B cell (primary cell): ENCODE results near the gene ABI2. TPM values are rescaled to one million over a fixed set of nuclear protein-coding genes. Genes with fewer than 3 reads are reported as not detected.
A peak's percentile ranks its signal among the peaks of the same experiment; 100 is the strongest.

Experiments used
- ATAC-seq: fragments of 200-7000 bp; cut with Tn5 transposase; one replicate; pipeline ENCODE4 v1.10.0; 2021; ENCODE audit warnings: low read depth, mild to moderate bottlenecking, moderate number of reproducible peaks, moderate library complexity
- CTCF ChIA-PET: fragments of 350-600 bp; sonication (Branson Sonifier 250); formaldehyde crosslinking; loops from one replicate; lab custom pipeline; 2021; ENCODE audit warnings: antibody characterized with exemption, inconsistent platforms; lab: Charles Lee
- POLR2A ChIA-PET: fragments of 350-600 bp; sonication (Branson Sonifier 250); formaldehyde crosslinking; loops from one replicate; lab custom pipeline; 2021; ENCODE audit warnings: antibody characterized with exemption; lab: Charles Lee
- DNase-seq: peaks from one replicate; pipeline ENCODE4 v3.0.0; 2013
- H2AFZ ChIP-seq: 2 replicates; pipeline ENCODE4 v1.6.1; 2012; ENCODE audit warnings: mild to moderate bottlenecking, low read depth, low read length; ENCODE audit not compliant: insufficient read depth, poor library complexity, severe bottlenecking
- H3K27ac ChIP-seq, 2 donors: 1 replicate in 1 of 2; 2 replicates in 1 of 2; pipeline ENCODE4 v1.5.1; 2012 to 2013; ENCODE audit warnings: low read length in 2 of 2, mild to moderate bottlenecking in 2 of 2, moderate library complexity in 1 of 2
- H3K27me3 ChIP-seq, 4 experiments: fragments of 200-600 bp in 1 of 4; sonication (generic) in 1 of 4; replicated peaks in 1 of 4; 1 replicate in 2 of 4; 2 replicates in 2 of 4; pipeline versions ENCODE4 v1.6.1 to v1.7.0; 2013 to 2016; ENCODE audit warnings: low read length in 3 of 4, mild to moderate bottlenecking in 2 of 4, mixed read lengths in 1 of 4, moderate library complexity in 1 of 4; ENCODE audit not compliant: insufficient read depth in 4 of 4, control insufficient read depth in 3 of 4; ENCODE audit errors: control extremely low read depth in 1 of 4
- H3K36me3 ChIP-seq, 2 experiments: replicated peaks in 1 of 2; 1 replicate in 1 of 2; 2 replicates in 1 of 2; pipeline versions ENCODE4 v1.6.1 to v1.7.1; 2013; ENCODE audit warnings: low read length in 1 of 2; ENCODE audit not compliant: insufficient read depth in 2 of 2, control insufficient read depth in 1 of 2; ENCODE audit errors: control extremely low read depth in 1 of 2, extremely low read depth in 1 of 2
- H3K4me1 ChIP-seq, 2 donors: fragments of 200-600 bp in 1 of 2; sonication (generic) in 1 of 2; 1 replicate in 1 of 2; 2 replicates in 1 of 2; pipeline versions ENCODE4 v1.5.1 to v1.6.1; 2013 to 2017; ENCODE audit warnings: low read length in 2 of 2; ENCODE audit not compliant: control insufficient read depth in 2 of 2, insufficient read depth in 2 of 2
- H3K4me2 ChIP-seq: replicated peaks from 2 replicates; pipeline ENCODE3; 2012; ENCODE audit warnings: mild to moderate bottlenecking, low read depth, low read length; ENCODE audit not compliant: poor library complexity, severe bottlenecking
- H3K4me3 ChIP-seq, 5 experiments: fragments of 200-600 bp in 1 of 5; sonication (generic) in 1 of 5; 1 replicate in 3 of 5; 2 replicates in 2 of 5; pipeline versions ENCODE4 v1.5.1 to v1.7.0; 2011 to 2016; ENCODE audit warnings: low read length in 4 of 5, mild to moderate bottlenecking in 4 of 5, low read depth in 2 of 5, control low read depth in 1 of 5, moderate library complexity in 1 of 5; ENCODE audit not compliant: insufficient read depth in 1 of 5; ENCODE audit errors: control extremely low read depth in 1 of 5, extremely low read depth in 1 of 5
- H3K79me2 ChIP-seq: fragments of 200-600 bp; sonication (generic); one replicate; pipeline ENCODE4 v1.6.0; 2016; ENCODE audit warnings: low read length; ENCODE audit not compliant: control insufficient read depth, insufficient read depth
- H3K9ac ChIP-seq: fragments of 200-600 bp; sonication (generic); 2 replicates; pipeline ENCODE4 v1.6.1; 2017; ENCODE audit warnings: mild to moderate bottlenecking, low read length, moderate library complexity
- H3K9me3 ChIP-seq, 3 donors: one replicate each; pipeline versions ENCODE4 v1.6.1 to v1.7.1; 2013; ENCODE audit warnings: low read length in 2 of 3; ENCODE audit not compliant: control insufficient read depth in 2 of 3, insufficient read depth in 1 of 3; ENCODE audit errors: control extremely low read depth in 1 of 3
- H4K20me1 ChIP-seq: 2 replicates; pipeline ENCODE4 v1.6.0; 2012; ENCODE audit warnings: mild to moderate bottlenecking, low read length; ENCODE audit not compliant: insufficient read depth, control insufficient read depth, poor library complexity, severe bottlenecking
- H3K27ac Mint-ChIP-seq: one replicate; pipeline ENCODE4 v1.8.0; 2021; ENCODE audit warnings: mixed read lengths
- H3K27me3 Mint-ChIP-seq: one replicate; pipeline ENCODE4 v1.8.0; 2021; ENCODE audit warnings: mixed read lengths
- H3K4me1 Mint-ChIP-seq: one replicate; pipeline ENCODE4 v1.8.0; 2021; ENCODE audit warnings: mixed read lengths
- H3K4me3 Mint-ChIP-seq: one replicate; pipeline ENCODE4 v1.8.0; 2021; ENCODE audit warnings: mixed read lengths
- H3K9me3 Mint-ChIP-seq: one replicate; pipeline ENCODE4 v1.8.0; 2022; ENCODE audit warnings: mixed read lengths; ENCODE audit not compliant: insufficient read depth
- EZH2 ChIP-seq: IDR thresholded peaks from 2 replicates; pipeline ENCODE4 v1.6.1; 2012; ENCODE audit warnings: borderline replicate concordance, low read depth, mild to moderate bottlenecking, moderate library complexity, low read length; ENCODE audit not compliant: insufficient read depth, poor library complexity, severe bottlenecking
- WGBS: methylation state at CpG from one replicate; pipeline ENCODE4 v1.1.5; 2013; ENCODE audit warnings: missing lambda C conversion rate; ENCODE audit not compliant: insufficient coverage; 5-methylcytosine and 5-hydroxymethylcytosine counted together
- intact Hi-C: fragments of 100-400 bp; cut with micrococcal nuclease; formaldehyde crosslinking; loops from one replicate; pipeline ENCODE4 v1.10.0; 2022
- polyA plus RNA-seq: library from polyadenylated mRNA; depleted of rRNA; stranded (reverse); fragments of >200 nt; gene quantifications from 2 replicates; pipeline ENCODE4 v1.2.3, GENCODE V29; 2012
- total RNA-seq, 2 donors: library from RNA; stranded (reverse); fragments of 120-200 nt in 1 of 2; gene quantifications; 1 replicate in 1 of 2; 2 replicates in 1 of 2; pipeline versions ENCODE4 v1.2.3 to v1.2.4, GENCODE V29; 2013 to 2022
- TF ChIP-seq, protein P1 (sequence below): fragments of 200-600 bp; IDR thresholded peaks from one replicate; pipeline ENCODE4 v1.8.0; 2022; ENCODE audit warnings: antibody characterized with exemption, mild to moderate bottlenecking

Gene ABI2
- total and polyA plus RNA-seq, 2 donors (not counting 1 experiment from before 2014, with no cell fraction given) = 6.8 to 32.7 TPM

DNA sequence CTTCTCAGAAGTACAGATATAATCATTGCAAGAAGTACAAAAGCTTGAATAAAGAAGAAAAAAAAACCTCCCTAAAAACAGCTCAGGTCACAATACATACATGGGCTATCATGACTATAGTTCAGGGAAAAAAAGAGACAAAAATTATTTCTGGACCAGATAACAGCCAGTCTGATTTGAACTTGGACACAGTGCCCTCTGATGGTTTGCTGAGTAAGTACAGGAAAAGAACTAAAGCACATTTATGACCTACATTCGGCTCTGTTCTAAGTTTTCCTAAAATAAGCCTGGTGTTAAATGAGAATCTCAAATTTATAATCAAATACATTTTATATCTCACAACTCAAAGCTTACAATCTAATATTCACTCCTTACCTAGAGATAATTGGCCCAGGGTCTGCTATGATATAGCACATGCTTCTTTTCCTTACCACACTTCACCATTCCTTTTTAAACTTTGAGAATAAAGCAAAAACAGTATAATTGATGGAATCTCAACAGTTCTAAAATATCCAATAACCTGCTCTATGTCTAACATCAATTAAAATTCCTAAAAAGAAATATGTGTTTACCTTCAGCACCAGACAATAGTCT, 125.8 kb downstream of the ABI2 start:
- no peak overlapping the region for H3K27ac ChIP-seq
- Mint-ChIP-seq H3K9me3 (no peaks in the 10 kb centered on the region), H3K4me1 (no peaks in the 10 kb centered on the region), H3K27ac (no peak overlapping the region), H3K27me3 (no peaks in the 10 kb centered on the region), H3K4me3 (no peak overlapping the region)
- H4K20me1 ChIP-seq = no peaks in the 10 kb centered on the region
- no peak overlapping the region for H3K9ac ChIP-seq
- WGBS = no CpG with 5 or more reads among the region's 1 CpG
- intact Hi-C loops = loop anchor here (1.0 kb wide), 2 partner anchors 229 to 880 kb away; no protein-coding TSS in a partner anchor
- no peaks in the 10 kb centered on the region for H3K4me1 ChIP-seq
- no peaks in the 10 kb centered on the region for H3K27me3 ChIP-seq
- ChIA-PET POLR2A (no interaction called here), CTCF (interaction anchor here (0.7 to 3.1 kb wide), 5 partner anchors 12 to 319 kb away, joined by 4 to 23 read pairs (median 4); no protein-coding TSS in a partner anchor)
- DNase-seq (peak; percentile 46), ATAC-seq (no peak)
- no peaks in the 10 kb centered on the region for H3K36me3 ChIP-seq
- H3K79me2 ChIP-seq = no peaks in the 10 kb centered on the region
- TF ChIP-seq, protein P1, sequence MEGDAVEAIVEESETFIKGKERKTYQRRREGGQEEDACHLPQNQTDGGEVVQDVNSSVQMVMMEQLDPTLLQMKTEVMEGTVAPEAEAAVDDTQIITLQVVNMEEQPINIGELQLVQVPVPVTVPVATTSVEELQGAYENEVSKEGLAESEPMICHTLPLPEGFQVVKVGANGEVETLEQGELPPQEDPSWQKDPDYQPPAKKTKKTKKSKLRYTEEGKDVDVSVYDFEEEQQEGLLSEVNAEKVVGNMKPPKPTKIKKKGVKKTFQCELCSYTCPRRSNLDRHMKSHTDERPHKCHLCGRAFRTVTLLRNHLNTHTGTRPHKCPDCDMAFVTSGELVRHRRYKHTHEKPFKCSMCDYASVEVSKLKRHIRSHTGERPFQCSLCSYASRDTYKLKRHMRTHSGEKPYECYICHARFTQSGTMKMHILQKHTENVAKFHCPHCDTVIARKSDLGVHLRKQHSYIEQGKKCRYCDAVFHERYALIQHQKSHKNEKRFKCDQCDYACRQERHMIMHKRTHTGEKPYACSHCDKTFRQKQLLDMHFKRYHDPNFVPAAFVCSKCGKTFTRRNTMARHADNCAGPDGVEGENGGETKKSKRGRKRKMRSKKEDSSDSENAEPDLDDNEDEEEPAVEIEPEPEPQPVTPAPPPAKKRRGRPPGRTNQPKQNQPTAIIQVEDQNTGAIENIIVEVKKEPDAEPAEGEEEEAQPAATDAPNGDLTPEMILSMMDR = peak; percentile 84
- no peak for TF ChIP-seq EZH2
- H3K4me3 ChIP-seq = no peak overlapping the region
- H3K9me3 ChIP-seq = no peaks in the 10 kb centered on the region
- no peak overlapping the region for H2AFZ ChIP-seq
- H3K4me2 ChIP-seq = no peak overlapping the region

DNA sequence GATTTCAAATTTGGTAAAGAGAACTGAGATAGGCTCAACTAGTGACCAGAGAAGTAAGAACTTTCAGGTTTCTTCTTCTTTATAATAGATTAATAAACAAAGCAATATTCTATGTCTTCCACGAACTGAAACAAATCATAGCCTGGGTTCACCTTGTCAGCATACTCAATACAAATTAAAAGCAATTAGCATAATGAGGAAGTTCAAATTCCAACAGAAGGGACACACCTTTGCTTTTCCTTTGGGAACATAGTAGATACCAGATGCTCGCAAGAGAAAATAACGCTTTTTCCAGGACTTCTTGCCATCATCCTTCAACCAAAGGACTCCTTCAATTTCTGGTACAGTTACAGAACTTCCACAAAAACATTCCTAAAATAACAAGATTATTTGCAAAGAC, 127.0 kb downstream of the ABI2 start:
- DNase-seq (no peak), ATAC-seq (no peak)
- Mint-ChIP-seq H3K4me3 (no peak overlapping the region), H3K9me3 (no peaks in the 10 kb centered on the region), H3K4me1 (no peaks in the 10 kb centered on the region), H3K27me3 (peaks cover 3% of the 10 kb centered on the region), H3K27ac (no peak overlapping the region)
- no peak overlapping the region for H2AFZ ChIP-seq
- H3K79me2 ChIP-seq = no peaks in the 10 kb centered on the region
- H3K36me3 ChIP-seq = no peaks in the 10 kb centered on the region
- H3K9me3 ChIP-seq = no peaks in the 10 kb centered on the region
- no peak overlapping the region for H3K4me3 ChIP-seq
- no peaks in the 10 kb centered on the region for H4K20me1 ChIP-seq
- H3K9ac ChIP-seq = no peak overlapping the region
- no CpG with 5 or more reads among the region's 3 CpGs for WGBS
- ChIA-PET CTCF (interaction anchor here (0.6 to 3.1 kb wide), 3 partner anchors 11 to 230 kb away, joined by 5 to 23 read pairs (median 6); no protein-coding TSS in a partner anchor), POLR2A (no interaction called here)
- TF ChIP-seq, protein P1 = no peak
- TF ChIP-seq EZH2 = no peak
- H3K4me2 ChIP-seq = no peak overlapping the region
- no peaks in the 10 kb centered on the region for H3K27me3 ChIP-seq
- intact Hi-C loops = no loop called here
- no peaks in the 10 kb centered on the region for H3K4me1 ChIP-seq
- no peak overlapping the region for H3K27ac ChIP-seq
